ENCODE measurements around the gene TMEM183A.

DNA sequence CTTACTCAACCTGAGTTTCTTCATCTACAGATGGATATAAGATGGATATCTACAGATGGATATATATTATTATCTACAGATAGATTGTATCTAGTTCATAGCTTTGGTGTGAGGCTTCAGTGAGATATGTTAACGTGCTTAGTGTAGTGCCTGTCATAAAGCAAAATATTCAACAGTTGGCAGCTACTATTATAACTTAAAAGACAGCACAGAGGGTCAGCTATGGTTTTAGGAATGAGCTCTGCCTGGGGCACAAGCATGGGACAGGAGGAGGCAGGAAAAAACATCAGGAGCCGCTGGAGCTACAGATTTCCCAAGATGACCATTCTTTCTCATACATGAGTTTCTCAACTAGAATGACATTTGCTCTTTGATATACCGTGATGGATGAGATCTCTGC lies 38.8 kb upstream of the TMEM183A start:
- TF ChIP-seq CTCF (conservative IDR thresholded peaks at IDR 0.05; ENCODE audit: low read depth in 2 of 2) (no peak), REST (IDR thresholded peaks at IDR 0.05; ENCODE audit: unreplicated experiment) (no peak), EZH2phosphoT487 (IDR thresholded peaks at IDR 0.05; ENCODE audit: unreplicated experiment) (no peak), EZH2 (IDR thresholded peaks at IDR 0.05; ENCODE audit: low read depth, unreplicated experiment) (no peak), POLR2AphosphoS5 (IDR thresholded peaks at IDR 0.05; ENCODE audit: low read depth) (no peak)
